HL-60 (cell line): ENCODE data around the gene PPP1R18.

ENCODE experiments used
- GABPA ChIP-seq: IDR thresholded peaks from 2 replicates; pipeline ENCODE4 v1.6.1; 2012; ENCODE audit warnings: low read depth
- POLR2AphosphoS5 ChIP-seq: IDR thresholded peaks from 2 replicates; pipeline ENCODE4 v1.6.1; 2012; ENCODE audit warnings: low read depth
- REST ChIP-seq: IDR thresholded peaks from 2 replicates; pipeline ENCODE4 v1.6.1; 2012; ENCODE audit warnings: low read depth; ENCODE audit not compliant: insufficient replicate concordance
- TF ChIP-seq, protein P1 (sequence below): IDR thresholded peaks from one replicate; pipeline ENCODE4 v1.5.1; 2011; ENCODE audit warnings: low read length, control low read depth, inconsistent platforms; ENCODE audit not compliant: insufficient read depth

DNA sequence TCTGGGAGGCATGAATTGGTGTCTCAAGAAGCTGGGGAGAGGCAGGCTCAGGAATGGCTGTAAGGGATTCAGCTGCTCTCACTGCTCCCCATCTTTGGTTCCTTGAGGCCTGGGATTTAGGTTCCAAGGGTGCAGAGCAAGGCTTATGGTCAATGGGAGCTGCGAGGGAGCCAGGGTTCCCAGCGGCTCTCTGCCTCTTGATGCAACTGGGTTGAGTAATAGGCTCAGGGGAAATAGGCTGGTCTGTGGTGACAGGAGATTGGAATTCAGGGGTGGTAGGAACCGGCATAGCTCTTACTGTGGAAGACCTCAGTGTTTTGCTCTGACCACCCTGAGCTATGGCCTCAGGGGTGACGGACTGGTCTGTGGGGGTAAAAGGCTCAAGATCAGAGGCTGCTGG is 17.4 kb upstream of the PPP1R18 start:
- TF ChIP-seq, protein P1, sequence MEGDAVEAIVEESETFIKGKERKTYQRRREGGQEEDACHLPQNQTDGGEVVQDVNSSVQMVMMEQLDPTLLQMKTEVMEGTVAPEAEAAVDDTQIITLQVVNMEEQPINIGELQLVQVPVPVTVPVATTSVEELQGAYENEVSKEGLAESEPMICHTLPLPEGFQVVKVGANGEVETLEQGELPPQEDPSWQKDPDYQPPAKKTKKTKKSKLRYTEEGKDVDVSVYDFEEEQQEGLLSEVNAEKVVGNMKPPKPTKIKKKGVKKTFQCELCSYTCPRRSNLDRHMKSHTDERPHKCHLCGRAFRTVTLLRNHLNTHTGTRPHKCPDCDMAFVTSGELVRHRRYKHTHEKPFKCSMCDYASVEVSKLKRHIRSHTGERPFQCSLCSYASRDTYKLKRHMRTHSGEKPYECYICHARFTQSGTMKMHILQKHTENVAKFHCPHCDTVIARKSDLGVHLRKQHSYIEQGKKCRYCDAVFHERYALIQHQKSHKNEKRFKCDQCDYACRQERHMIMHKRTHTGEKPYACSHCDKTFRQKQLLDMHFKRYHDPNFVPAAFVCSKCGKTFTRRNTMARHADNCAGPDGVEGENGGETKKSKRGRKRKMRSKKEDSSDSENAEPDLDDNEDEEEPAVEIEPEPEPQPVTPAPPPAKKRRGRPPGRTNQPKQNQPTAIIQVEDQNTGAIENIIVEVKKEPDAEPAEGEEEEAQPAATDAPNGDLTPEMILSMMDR, result no peak
- TF ChIP-seq GABPA (no peak), POLR2AphosphoS5 (peak; percentile 30; the same call in 1 of the 2 replicates), REST (no peak)
